H9 (cell line): ENCODE measurements around the gene TAS2R10. TPM values are rescaled to one million over a fixed set of nuclear protein-coding genes. Genes with fewer than 3 reads are reported as not detected.

Experiments used
- DNase-seq: peaks from one replicate; pipeline ENCODE4 v3.0.0-alpha.2; 2017
- H2AFZ ChIP-seq: one replicate; pipeline ENCODE4 v1.6.1; 2013; ENCODE audit warnings: mild to moderate bottlenecking, low read length, control low read depth, moderate library complexity
- H2AK5ac ChIP-seq: 2 replicates; pipeline ENCODE4 v1.6.1; 2013; ENCODE audit warnings: low read length, control low read depth, mixed read lengths; ENCODE audit not compliant: insufficient read length
- H2BK120ac ChIP-seq: one replicate; pipeline ENCODE4 v1.6.1; 2013; ENCODE audit warnings: low read depth, mild to moderate bottlenecking, low read length, control low read depth, inconsistent platforms; ENCODE audit not compliant: poor library complexity, severe bottlenecking
- H2BK12ac ChIP-seq: 2 replicates; pipeline ENCODE4 v1.6.1; 2013; ENCODE audit warnings: low read length, control low read depth, mixed read lengths, low read depth; ENCODE audit not compliant: insufficient read length
- H2BK15ac ChIP-seq: 2 replicates; pipeline ENCODE4 v1.6.1; 2013; ENCODE audit warnings: low read depth, low read length, control low read depth
- H2BK20ac ChIP-seq: one replicate; pipeline ENCODE4 v1.6.1; 2013; ENCODE audit warnings: low read depth, mild to moderate bottlenecking, low read length, control low read depth, inconsistent platforms; ENCODE audit not compliant: poor library complexity, severe bottlenecking
- H2BK5ac ChIP-seq: 2 replicates; pipeline ENCODE4 v1.6.1; 2013; ENCODE audit warnings: low read length, control low read depth, mixed read lengths; ENCODE audit not compliant: insufficient read length
- H3K14ac ChIP-seq: 2 replicates; pipeline ENCODE4 v1.6.1; 2013; ENCODE audit warnings: low read length, control low read depth; ENCODE audit not compliant: insufficient read depth
- H3K18ac ChIP-seq: 2 replicates; pipeline ENCODE4 v1.6.1; 2013; ENCODE audit warnings: low read depth, mild to moderate bottlenecking, mixed read lengths, low read length, control low read depth; ENCODE audit not compliant: insufficient read length
- H3K23ac ChIP-seq: 2 replicates; pipeline ENCODE4 v1.6.1; 2013; ENCODE audit warnings: low read length, control low read depth, mixed read lengths, low read depth; ENCODE audit not compliant: insufficient read length
- H3K23me2 ChIP-seq: 2 replicates; pipeline ENCODE4 v1.6.1; 2013; ENCODE audit warnings: low read depth, mild to moderate bottlenecking, mixed read lengths, low read length, control low read depth; ENCODE audit not compliant: insufficient read length, poor library complexity, severe bottlenecking
- H3K27ac ChIP-seq: 2 replicates; pipeline ENCODE4 v1.5.1; 2013; ENCODE audit warnings: low read length, control low read depth, mixed read lengths, low read depth; ENCODE audit not compliant: insufficient read length
- H3K27me3 ChIP-seq: 2 replicates; pipeline ENCODE4 v1.6.1; 2013; ENCODE audit warnings: low read length, control low read depth, inconsistent platforms; ENCODE audit not compliant: insufficient read depth
- H3K4ac ChIP-seq: 2 replicates; pipeline ENCODE4 v1.6.1; 2013; ENCODE audit warnings: low read depth, mild to moderate bottlenecking, control low read depth, inconsistent platforms, low read length, moderate library complexity
- H3K4me1 ChIP-seq: 2 replicates; pipeline ENCODE4 v1.6.1; 2013; ENCODE audit warnings: low read length, control low read depth, inconsistent platforms; ENCODE audit not compliant: insufficient read depth
- H3K4me2 ChIP-seq: 2 replicates; pipeline ENCODE4 v1.6.1; 2013; ENCODE audit warnings: low read length, control low read depth, mixed read lengths; ENCODE audit not compliant: insufficient read length, insufficient read depth
- H3K56ac ChIP-seq: 2 replicates; pipeline ENCODE4 v1.6.1; 2013; ENCODE audit warnings: low read depth, mild to moderate bottlenecking, mixed read lengths, low read length, control low read depth; ENCODE audit not compliant: insufficient read length
- H3K79me1 ChIP-seq: 2 replicates; pipeline ENCODE4 v1.6.1; 2013; ENCODE audit warnings: low read depth, mild to moderate bottlenecking, moderate library complexity, low read length, control low read depth, inconsistent platforms; ENCODE audit not compliant: insufficient read depth, poor library complexity, severe bottlenecking
- H3K79me2 ChIP-seq: 2 replicates; pipeline ENCODE4 v1.6.1; 2013; ENCODE audit warnings: low read length, control low read depth, inconsistent platforms; ENCODE audit not compliant: insufficient read depth
- H3K9ac ChIP-seq: 2 replicates; pipeline ENCODE4 v1.6.1; 2013; ENCODE audit warnings: low read length, control low read depth, mixed read lengths; ENCODE audit not compliant: insufficient read length; ENCODE audit errors: extremely low read depth
- H3K9me3 ChIP-seq: one replicate; pipeline ENCODE4 v1.6.1; 2013; ENCODE audit warnings: low read depth, low read length, inconsistent platforms; ENCODE audit not compliant: control insufficient read depth
- H3T11ph ChIP-seq: one replicate; pipeline ENCODE4 v1.6.1; 2013; ENCODE audit warnings: mild to moderate bottlenecking, low read length, control low read depth, inconsistent platforms
- H4K20me1 ChIP-seq: one replicate; pipeline ENCODE4 v1.6.1; 2013; ENCODE audit not compliant: control insufficient read depth, insufficient read length, insufficient read depth
- H4K5ac ChIP-seq: 2 replicates; pipeline ENCODE4 v1.6.1; 2013; ENCODE audit warnings: low read depth, mild to moderate bottlenecking, mixed read lengths, low read length, control low read depth; ENCODE audit not compliant: insufficient read length
- H4K8ac ChIP-seq: replicated peaks from 2 replicates; pipeline ENCODE4 v1.6.1; 2013; ENCODE audit warnings: low read length, control low read depth, mixed read lengths, low read depth; ENCODE audit not compliant: insufficient read length
- H4K91ac ChIP-seq: 2 replicates; pipeline ENCODE4 v1.6.1; 2013; ENCODE audit warnings: low read depth, mild to moderate bottlenecking, moderate library complexity, mixed read lengths, low read length, control low read depth; ENCODE audit not compliant: insufficient read length
- H3K27ac Mint-ChIP-seq, 3 experiments: 2 replicates in 2 of 3; 3 replicates in 1 of 3; pipeline ENCODE4 v1.8.0; 2020 to 2021; ENCODE audit warnings: mixed read lengths in 3 of 3, mild to moderate bottlenecking in 1 of 3, moderate library complexity in 1 of 3
- H3K27me3 Mint-ChIP-seq: 2 replicates; pipeline ENCODE4 v1.8.0; 2021; ENCODE audit warnings: low read depth, mild to moderate bottlenecking, moderate library complexity, mixed read lengths
- H3K36me3 Mint-ChIP-seq, 3 experiments: 2 replicates in 2 of 3; 3 replicates in 1 of 3; pipeline ENCODE4 v1.8.0; 2020 to 2021; ENCODE audit warnings: low read depth in 3 of 3, mixed read lengths in 3 of 3; ENCODE audit not compliant: insufficient read depth in 1 of 3
- H3K4me1 Mint-ChIP-seq, 2 experiments: 2 replicates each; pipeline ENCODE4 v1.8.0; 2020; ENCODE audit warnings: mixed read lengths in 2 of 2
- H3K4me3 Mint-ChIP-seq, 2 experiments: 2 replicates in 1 of 2; 3 replicates in 1 of 2; pipeline ENCODE4 v1.8.0; 2020 to 2021; ENCODE audit warnings: mild to moderate bottlenecking in 2 of 2, mixed read lengths in 2 of 2, moderate library complexity in 1 of 2
- H3K9me3 Mint-ChIP-seq, 2 experiments: 2 replicates in 1 of 2; 3 replicates in 1 of 2; pipeline ENCODE4 v1.8.0; 2020; ENCODE audit warnings: mild to moderate bottlenecking in 2 of 2, mixed read lengths in 2 of 2, moderate library complexity in 1 of 2
- CTCF ChIP-seq: fragments of 200-600 bp; sonication (generic); conservative IDR thresholded peaks from 3 replicates; pipeline ENCODE4 v1.8.0; 2021; ENCODE audit warnings: antibody characterized with exemption, mild to moderate bottlenecking
- WGBS: extraction: QIAGEN DNeasy Blood & Tissue Kit; methylation state at CpG from one replicate; pipeline ENCODE4 v1.1.7; 2013; ENCODE audit warnings: missing lambda C conversion rate, low lambda C conversion rate, mixed read lengths; ENCODE audit not compliant: insufficient read length; ENCODE audit errors: extremely low coverage; 5-methylcytosine and 5-hydroxymethylcytosine counted together
- total RNA-seq: library from RNA; stranded (reverse); gene quantifications from 2 replicates; pipeline ENCODE4 v1.2.1, GENCODE V29; 2021

TAS2R10 gene
- total RNA-seq, 1 experiment from 2014 or later = 0.22 TPM

GRCh38 chr12:10867381-10867780, 41.2 kb upstream of the TAS2R10 start:
- WGBS = no CpG with 5 or more reads among the region's 2 CpGs
- Histone ChIP-seq H2AFZ (no peak overlapping the region), H2BK120ac (no peak overlapping the region), H3K23ac (no peak overlapping the region), H4K91ac (no peak overlapping the region), H3K18ac (no peak overlapping the region), H3T11ph (no peak overlapping the region), H3K4me2 (no peak overlapping the region), H3K4ac (no peak overlapping the region), H3K79me1 (no peaks in the 10 kb centered on the region), H4K5ac (no peak overlapping the region), H4K20me1 (no peaks in the 10 kb centered on the region), H2AK5ac (no peak overlapping the region), H2BK12ac (no peak overlapping the region), H3K23me2 (no peaks in the 10 kb centered on the region), H3K9me3 (no peaks in the 10 kb centered on the region), H3K9ac (no peak overlapping the region), H3K27ac (no peak overlapping the region), H2BK15ac (no peak overlapping the region), H4K8ac (no peak overlapping the region), H3K56ac (no peak overlapping the region), H2BK5ac (no peak overlapping the region), H3K27me3 (no peaks in the 10 kb centered on the region), H3K14ac (no peak overlapping the region), H2BK20ac (no peak overlapping the region), H3K4me1 (no peaks in the 10 kb centered on the region), H3K79me2 (no peaks in the 10 kb centered on the region)
- Mint-ChIP-seq H3K27ac (no peak overlapping the region), H3K9me3 (no peaks in the 10 kb centered on the region; a peak in 1 of 5 replicates), H3K4me1 (no peaks in the 10 kb centered on the region), H3K36me3 (peaks cover 0 to 5% (median 3%) of the 10 kb centered on the region in 3 experiments; a peak in 4 of 7 replicates), H3K27me3 (no peaks in the 10 kb centered on the region), H3K4me3 (no peak overlapping the region)
- peak; percentile 45; the same call in 2 of the 3 replicates for TF ChIP-seq CTCF
- DNase-seq = no peak
